B cell (primary cell): ENCODE measurements around the gene E2F3. TPM values are rescaled to one million over a fixed set of nuclear protein-coding genes. Genes with fewer than 3 reads are reported as not detected.

Source experiments
- ATAC-seq: fragments of 200-7000 bp; cut with Tn5 transposase; one replicate; pipeline ENCODE4 v1.10.0; 2021; ENCODE audit warnings: low read depth, mild to moderate bottlenecking, moderate number of reproducible peaks, moderate library complexity
- CTCF ChIA-PET: fragments of 350-600 bp; sonication (Branson Sonifier 250); formaldehyde crosslinking; loops from one replicate; lab custom pipeline; 2021; ENCODE audit warnings: antibody characterized with exemption, inconsistent platforms; lab: Charles Lee
- POLR2A ChIA-PET: fragments of 350-600 bp; sonication (Branson Sonifier 250); formaldehyde crosslinking; loops from one replicate; lab custom pipeline; 2021; ENCODE audit warnings: antibody characterized with exemption; lab: Charles Lee
- DNase-seq: peaks from one replicate; pipeline ENCODE4 v3.0.0; 2013
- H2AFZ ChIP-seq: 2 replicates; pipeline ENCODE4 v1.6.1; 2012; ENCODE audit warnings: mild to moderate bottlenecking, low read depth, low read length; ENCODE audit not compliant: insufficient read depth, poor library complexity, severe bottlenecking
- H3K27ac ChIP-seq, 2 donors: 1 replicate in 1 of 2; 2 replicates in 1 of 2; pipeline ENCODE4 v1.5.1; 2012 to 2013; ENCODE audit warnings: low read length in 2 of 2, mild to moderate bottlenecking in 2 of 2, moderate library complexity in 1 of 2
- H3K27me3 ChIP-seq, 4 experiments: fragments of 200-600 bp in 1 of 4; sonication (generic) in 1 of 4; replicated peaks in 1 of 4; 1 replicate in 2 of 4; 2 replicates in 2 of 4; pipeline versions ENCODE4 v1.6.1 to v1.7.0; 2013 to 2016; ENCODE audit warnings: low read length in 3 of 4, mild to moderate bottlenecking in 2 of 4, mixed read lengths in 1 of 4, moderate library complexity in 1 of 4; ENCODE audit not compliant: insufficient read depth in 4 of 4, control insufficient read depth in 3 of 4; ENCODE audit errors: control extremely low read depth in 1 of 4
- H3K36me3 ChIP-seq, 2 experiments: replicated peaks in 1 of 2; 1 replicate in 1 of 2; 2 replicates in 1 of 2; pipeline versions ENCODE4 v1.6.1 to v1.7.1; 2013; ENCODE audit warnings: low read length in 1 of 2; ENCODE audit not compliant: insufficient read depth in 2 of 2, control insufficient read depth in 1 of 2; ENCODE audit errors: control extremely low read depth in 1 of 2, extremely low read depth in 1 of 2
- H3K4me1 ChIP-seq, 2 donors: fragments of 200-600 bp in 1 of 2; sonication (generic) in 1 of 2; 1 replicate in 1 of 2; 2 replicates in 1 of 2; pipeline versions ENCODE4 v1.5.1 to v1.6.1; 2013 to 2017; ENCODE audit warnings: low read length in 2 of 2; ENCODE audit not compliant: control insufficient read depth in 2 of 2, insufficient read depth in 2 of 2
- H3K4me2 ChIP-seq: replicated peaks from 2 replicates; pipeline ENCODE3; 2012; ENCODE audit warnings: mild to moderate bottlenecking, low read depth, low read length; ENCODE audit not compliant: poor library complexity, severe bottlenecking
- H3K4me3 ChIP-seq, 5 experiments: fragments of 200-600 bp in 1 of 5; sonication (generic) in 1 of 5; 1 replicate in 3 of 5; 2 replicates in 2 of 5; pipeline versions ENCODE4 v1.5.1 to v1.7.0; 2011 to 2016; ENCODE audit warnings: low read length in 4 of 5, mild to moderate bottlenecking in 4 of 5, low read depth in 2 of 5, control low read depth in 1 of 5, moderate library complexity in 1 of 5; ENCODE audit not compliant: insufficient read depth in 1 of 5; ENCODE audit errors: control extremely low read depth in 1 of 5, extremely low read depth in 1 of 5
- H3K79me2 ChIP-seq: fragments of 200-600 bp; sonication (generic); one replicate; pipeline ENCODE4 v1.6.0; 2016; ENCODE audit warnings: low read length; ENCODE audit not compliant: control insufficient read depth, insufficient read depth
- H3K9ac ChIP-seq: fragments of 200-600 bp; sonication (generic); 2 replicates; pipeline ENCODE4 v1.6.1; 2017; ENCODE audit warnings: mild to moderate bottlenecking, low read length, moderate library complexity
- H3K9me3 ChIP-seq, 3 donors: one replicate each; pipeline versions ENCODE4 v1.6.1 to v1.7.1; 2013; ENCODE audit warnings: low read length in 2 of 3; ENCODE audit not compliant: control insufficient read depth in 2 of 3, insufficient read depth in 1 of 3; ENCODE audit errors: control extremely low read depth in 1 of 3
- H4K20me1 ChIP-seq: 2 replicates; pipeline ENCODE4 v1.6.0; 2012; ENCODE audit warnings: mild to moderate bottlenecking, low read length; ENCODE audit not compliant: insufficient read depth, control insufficient read depth, poor library complexity, severe bottlenecking
- H3K27ac Mint-ChIP-seq: one replicate; pipeline ENCODE4 v1.8.0; 2021; ENCODE audit warnings: mixed read lengths
- H3K27me3 Mint-ChIP-seq: one replicate; pipeline ENCODE4 v1.8.0; 2021; ENCODE audit warnings: mixed read lengths
- H3K4me1 Mint-ChIP-seq: one replicate; pipeline ENCODE4 v1.8.0; 2021; ENCODE audit warnings: mixed read lengths
- H3K4me3 Mint-ChIP-seq: one replicate; pipeline ENCODE4 v1.8.0; 2021; ENCODE audit warnings: mixed read lengths
- H3K9me3 Mint-ChIP-seq: one replicate; pipeline ENCODE4 v1.8.0; 2022; ENCODE audit warnings: mixed read lengths; ENCODE audit not compliant: insufficient read depth
- CTCF ChIP-seq: fragments of 200-600 bp; IDR thresholded peaks from one replicate; pipeline ENCODE4 v1.8.0; 2022; ENCODE audit warnings: antibody characterized with exemption, mild to moderate bottlenecking
- EZH2 ChIP-seq: IDR thresholded peaks from 2 replicates; pipeline ENCODE4 v1.6.1; 2012; ENCODE audit warnings: borderline replicate concordance, low read depth, mild to moderate bottlenecking, moderate library complexity, low read length; ENCODE audit not compliant: insufficient read depth, poor library complexity, severe bottlenecking
- WGBS: methylation state at CpG from one replicate; pipeline ENCODE4 v1.1.5; 2013; ENCODE audit warnings: missing lambda C conversion rate; ENCODE audit not compliant: insufficient coverage; 5-methylcytosine and 5-hydroxymethylcytosine counted together
- intact Hi-C: fragments of 100-400 bp; cut with micrococcal nuclease; formaldehyde crosslinking; loops from one replicate; pipeline ENCODE4 v1.10.0; 2022
- polyA plus RNA-seq: library from polyadenylated mRNA; depleted of rRNA; stranded (reverse); fragments of >200 nt; gene quantifications from 2 replicates; pipeline ENCODE4 v1.2.3, GENCODE V29; 2012
- total RNA-seq, 2 donors: library from RNA; stranded (reverse); fragments of 120-200 nt in 1 of 2; gene quantifications; 1 replicate in 1 of 2; 2 replicates in 1 of 2; pipeline versions ENCODE4 v1.2.3 to v1.2.4, GENCODE V29; 2013 to 2022

E2F3 gene
- total and polyA plus RNA-seq, 2 donors (not counting 1 experiment from before 2014, with no cell fraction given), result 2.2 to 8.3 TPM

GRCh38 chr6:20492099-20492498 lies 90.4 kb downstream of the E2F3 start:
- H3K36me3 ChIP-seq, result peaks cover 0 to 14% of the 10 kb centered on the region in 2 experiments
- no CpG with 5 or more reads among the region's 2 CpGs for WGBS
- ChIA-PET POLR2A (no interaction called here), CTCF (no interaction called here)
- ATAC-seq (no peak), DNase-seq (no peak)
- H3K9me3 ChIP-seq, result no peaks in the 10 kb centered on the region
- no peaks in the 10 kb centered on the region for H3K4me1 Mint-ChIP-seq
- H3K79me2 ChIP-seq, result no peaks in the 10 kb centered on the region
- H3K4me1 ChIP-seq, result no peaks in the 10 kb centered on the region
- intact Hi-C loops, result no loop called here
- H2AFZ ChIP-seq, result no peak overlapping the region
- no peaks in the 10 kb centered on the region for H4K20me1 ChIP-seq
- no peak overlapping the region for H3K4me3 ChIP-seq
- no peaks in the 10 kb centered on the region for H3K27me3 Mint-ChIP-seq
- no peak overlapping the region for H3K4me2 ChIP-seq
- no peak overlapping the region for H3K27ac Mint-ChIP-seq
- no peaks in the 10 kb centered on the region for H3K9me3 Mint-ChIP-seq
- H3K27me3 ChIP-seq, result no peaks in the 10 kb centered on the region
- H3K27ac ChIP-seq, result no peak overlapping the region
- no peak overlapping the region for H3K9ac ChIP-seq
- H3K4me3 Mint-ChIP-seq, result no peak overlapping the region
- TF ChIP-seq CTCF (no peak), EZH2 (no peak)

- no peaks in the 10 kb centered on the region for H3K9me3 Mint-ChIP-seq
- ATAC-seq, result no peak
- H3K27ac Mint-ChIP-seq, result no peak overlapping the region
- Histone ChIP-seq H4K20me1 (no peaks in the 10 kb centered on the region), H3K27me3 (no peaks in the 10 kb centered on the region), H3K79me2 (no peaks in the 10 kb centered on the region), H3K27ac (no peak overlapping the region), H3K9ac (no peak overlapping the region), H3K4me2 (no peak overlapping the region), H2AFZ (no peak overlapping the region), H3K4me1 (no peaks in the 10 kb centered on the region), H3K36me3 (no peaks in the 10 kb centered on the region), H3K4me3 (no peak overlapping the region), H3K9me3 (no peaks in the 10 kb centered on the region)
- 88% methylated on average over 6 of the region's 8 CpGs for whole genome bisulfite sequencing
- CTCF ChIA-PET, result no interaction called here
- H3K4me1 Mint-ChIP-seq, result no peaks in the 10 kb centered on the region
- no peak for TF ChIP-seq CTCF
- no peak for TF ChIP-seq EZH2
- intact Hi-C loops, result no loop called here
- H3K4me3 Mint-ChIP-seq, result no peak overlapping the region
- POLR2A ChIA-PET, result no interaction called here
- H3K27me3 Mint-ChIP-seq, result no peaks in the 10 kb centered on the region
- no peak for DNase-seq
These were observed 95.7 kb downstream of the E2F3 start for GRCh38 chr6:20497216-20498040.
